Measurements from ENCODE around the gene DCAF11. TPM values are rescaled to one million over a fixed set of nuclear protein-coding genes. Genes with fewer than 3 reads are reported as not detected.

The DCAF11 gene
- total and polyA plus RNA-seq, 2 of the 8 experiments (the other 6 are each of a cell fraction or from before 2014, with no cell fraction given): 60.4 to 63.6 TPM

DNA sequence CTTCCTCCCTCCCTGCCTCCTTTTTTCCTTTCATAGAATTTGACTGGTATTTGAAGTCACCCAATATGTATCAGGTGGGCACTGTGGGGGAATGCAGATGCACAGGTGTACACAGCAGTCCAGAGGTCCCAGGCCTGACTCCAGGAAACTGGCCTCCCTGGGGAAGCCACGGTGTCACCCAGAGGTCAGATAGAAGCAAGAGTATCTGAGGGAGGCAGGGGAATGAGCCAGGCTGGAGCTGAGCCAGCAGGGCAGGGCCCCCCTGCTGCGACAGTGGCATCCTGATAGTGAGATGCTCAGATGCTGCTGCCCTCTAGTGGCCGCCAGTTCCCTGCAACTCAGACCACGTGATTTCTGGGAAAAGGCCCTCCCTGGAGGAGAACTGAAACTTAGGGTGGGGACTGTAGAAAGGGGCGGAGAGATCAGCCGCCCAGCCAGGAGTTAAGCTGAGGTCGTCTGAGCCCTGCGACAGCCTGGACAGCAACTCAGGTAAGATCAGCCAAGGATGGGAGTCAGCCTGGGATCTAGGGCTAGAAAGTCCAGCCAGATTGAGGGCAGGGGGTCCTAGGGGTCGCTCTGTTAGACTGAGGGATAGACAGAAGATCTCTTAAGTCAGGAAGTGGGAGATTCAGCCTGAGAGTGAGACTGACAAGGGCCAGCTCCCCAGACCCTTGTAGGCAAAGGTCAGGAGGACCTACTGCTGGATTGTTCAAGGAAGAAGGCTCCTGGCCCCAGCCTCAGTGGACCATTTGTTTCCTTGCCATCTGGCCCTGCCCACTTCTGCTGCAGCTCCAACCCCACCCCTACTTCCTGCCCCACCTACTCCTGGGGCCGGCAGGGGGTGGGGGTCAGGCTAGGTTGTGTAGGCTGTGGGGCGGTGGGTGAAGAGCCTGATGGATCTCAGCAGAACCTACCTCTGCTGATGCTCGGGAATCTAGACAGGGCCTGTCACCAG lies 46.5 kb downstream of the DCAF11 start, which contains the start of gene IRF9:
TSS of gene IRF9 (plus strand) at position 416 of the 955 bp plus-strand sequence. CDS start 880 bp downstream, outside the sequence.
- H4K91ac ChIP-seq (replicated peaks; ENCODE audit: insufficient read length, low read length): no peak within 1 kb of the TSS
- CTCF ChIA-PET (ENCODE audit: partially characterized antibody): interaction anchor here (0.7 to 3.3 kb wide), 40 partner anchors 8 to 129 kb away, joined by 3 to 26 read pairs (median 4); partner anchors contain the start of genes DCAF11, IPO4, NRL and PSME1
- TF ChIP-seq, protein P1, sequence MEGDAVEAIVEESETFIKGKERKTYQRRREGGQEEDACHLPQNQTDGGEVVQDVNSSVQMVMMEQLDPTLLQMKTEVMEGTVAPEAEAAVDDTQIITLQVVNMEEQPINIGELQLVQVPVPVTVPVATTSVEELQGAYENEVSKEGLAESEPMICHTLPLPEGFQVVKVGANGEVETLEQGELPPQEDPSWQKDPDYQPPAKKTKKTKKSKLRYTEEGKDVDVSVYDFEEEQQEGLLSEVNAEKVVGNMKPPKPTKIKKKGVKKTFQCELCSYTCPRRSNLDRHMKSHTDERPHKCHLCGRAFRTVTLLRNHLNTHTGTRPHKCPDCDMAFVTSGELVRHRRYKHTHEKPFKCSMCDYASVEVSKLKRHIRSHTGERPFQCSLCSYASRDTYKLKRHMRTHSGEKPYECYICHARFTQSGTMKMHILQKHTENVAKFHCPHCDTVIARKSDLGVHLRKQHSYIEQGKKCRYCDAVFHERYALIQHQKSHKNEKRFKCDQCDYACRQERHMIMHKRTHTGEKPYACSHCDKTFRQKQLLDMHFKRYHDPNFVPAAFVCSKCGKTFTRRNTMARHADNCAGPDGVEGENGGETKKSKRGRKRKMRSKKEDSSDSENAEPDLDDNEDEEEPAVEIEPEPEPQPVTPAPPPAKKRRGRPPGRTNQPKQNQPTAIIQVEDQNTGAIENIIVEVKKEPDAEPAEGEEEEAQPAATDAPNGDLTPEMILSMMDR (IDR thresholded peaks at IDR 0.05; ENCODE audit: control extremely low read depth in 1 of 3, insufficient read depth in 1 of 3, low read depth in 1 of 3, low read length in 3 of 3): peak; percentile 85 to 97 (median 95)
- TF ChIP-seq NRF1 (IDR thresholded peaks at IDR 0.05; ENCODE audit: low read depth, low read length) (no peak), SIN3A (conservative IDR thresholded peaks at IDR 0.05 in 1 of 2, IDR thresholded peaks at IDR 0.05 in 1 of 2; ENCODE audit: low read depth in 1 of 2, low read length in 2 of 2) (peak in 1 of 2 experiments; percentile 90; a peak in 2 of 4 replicates), SP4 (IDR thresholded peaks at IDR 0.05; ENCODE audit: low read length) (peak; percentile 67; the same call in 1 of the 2 replicates)
- TF ChIP-seq, protein P2, sequence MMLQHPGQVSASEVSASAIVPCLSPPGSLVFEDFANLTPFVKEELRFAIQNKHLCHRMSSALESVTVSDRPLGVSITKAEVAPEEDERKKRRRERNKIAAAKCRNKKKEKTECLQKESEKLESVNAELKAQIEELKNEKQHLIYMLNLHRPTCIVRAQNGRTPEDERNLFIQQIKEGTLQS (IDR thresholded peaks at IDR 0.05; ENCODE audit: insufficient read depth, low read depth, low read length): peak; percentile 91

More for the DNA sequence above, 46.5 kb downstream of the DCAF11 start, which contains the start of gene IRF9:
- H2AFZ ChIP-seq (ENCODE audit: low read length): no peak within 1 kb of the TSS
- DNase-seq (ENCODE audit: low read depth in 1 of 2, low spot score in 2 of 2) (peak; percentile 94 to 100), FAIRE-seq (peak; percentile 7)
- 0 out of 2 replicates have a peak within 1 kb of the TSS, but pooled peaks have one; percentile 3 for H4K8ac ChIP-seq (ENCODE audit: extremely low read depth, insufficient read depth, low read length)
- no peak within 1 kb of the TSS for H3K4ac ChIP-seq (replicated peaks; ENCODE audit: insufficient read length, low read depth, low read length)
- POLR2A ChIA-PET (ENCODE audit: partially characterized antibody): interaction anchor here (0.7 to 7.6 kb wide), 29 partner anchors 9 to 158 kb away, joined by 3 to 93 read pairs (median 5); partner anchors contain the start of genes CHMP4A, DCAF11, DHRS1 and EMC9
- peaks cover 16 to 41% (median 30%) of the 10 kb centered on the region in 4 experiments for H3K36me3 ChIP-seq (ENCODE audit: control insufficient read depth in 2 of 4, insufficient read depth in 4 of 4, low read length in 3 of 4)
- no peak within 1 kb of the TSS for H2BK120ac ChIP-seq (replicated peaks; ENCODE audit: low read depth, low read length)
- WGBS, 2 experiments (ENCODE audit: extremely low coverage in 1 of 2, insufficient coverage in 1 of 2, insufficient read length in 1 of 2, insufficient replicate concordance in 2 of 2, low coverage in 1 of 2, low lambda C conversion rate in 2 of 2, missing lambda C conversion rate in 1 of 2): 16% methylated on average over 12 of the region's 12 CpGs; no CpG with 5 or more reads in 1 of the 2 experiments
- H3K9me3 ChIP-seq (ENCODE audit: insufficient read depth in 2 of 2, low read depth in 1 of 2, low read length in 1 of 2): no peaks in the 10 kb centered on the region
- no peak within 1 kb of the TSS; a peak in 2 of 7 replicates for H3K9ac ChIP-seq (replicated peaks in 1 of 4; ENCODE audit: extremely low read depth in 1 of 4, low read depth in 3 of 4, low read length in 3 of 4)
- 0 out of 2 replicates have a peak within 1 kb of the TSS, but pooled peaks have one; percentile 23 for H2BK12ac ChIP-seq (ENCODE audit: low read depth, low read length)
- no peak within 1 kb of the TSS for H2BK20ac ChIP-seq (ENCODE audit: low read length)
- H3K56ac ChIP-seq (replicated peaks; ENCODE audit: insufficient read length, low read depth, low read length): no peak within 1 kb of the TSS
- no peak within 1 kb of the TSS for H3K23ac ChIP-seq (ENCODE audit: insufficient read length)
- peaks cover 0 to 10% (median 2%) of the 10 kb centered on the region in 4 experiments; a peak in 3 of 7 replicates for H3K4me1 ChIP-seq (replicated peaks in 1 of 4; ENCODE audit: control insufficient read depth in 3 of 4, insufficient read depth in 4 of 4, low read length in 3 of 4)
- H3K79me1 ChIP-seq (ENCODE audit: low read depth, low read length): no peaks in the 10 kb centered on the region
- no peak within 1 kb of the TSS; the same call in 1 of the 2 replicates for H3K18ac ChIP-seq (ENCODE audit: extremely low read depth, low read length)
- H2BK5ac ChIP-seq (ENCODE audit: low read depth, low read length): peak within 1 kb of the TSS; percentile 42; the same call in 1 of the 2 replicates
- peak within 1 kb of the TSS; percentile 55; the same call in 1 of the 2 replicates for H3K27ac ChIP-seq (ENCODE audit: low read depth, low read length)
- H3K4me3 ChIP-seq (ENCODE audit: extremely low read depth in 1 of 4, insufficient read depth in 2 of 4, low read depth in 3 of 4, low read length in 4 of 4): peak within 1 kb of the TSS; percentile 6 to 52 (median 20); a peak in 5 of 8 replicates
- H3K27me3 ChIP-seq (replicated peaks in 1 of 4; ENCODE audit: control insufficient read depth in 3 of 4, extremely low read depth in 1 of 4, insufficient read depth in 3 of 4, low read length in 3 of 4): no peaks in the 10 kb centered on the region
- H3K79me2 ChIP-seq (ENCODE audit: control insufficient read depth in 1 of 2, insufficient read depth in 2 of 2, low read length in 2 of 2): no peaks in the 10 kb centered on the region
- H3K4me2 ChIP-seq (ENCODE audit: insufficient read depth in 1 of 2, low read depth in 2 of 2, low read length in 2 of 2): peak within 1 kb of the TSS; percentile 28 to 80
- 0 out of 2 replicates have a peak within 1 kb of the TSS, but pooled peaks have one; percentile 3 for H2BK15ac ChIP-seq (ENCODE audit: low read length)
- no peak within 1 kb of the TSS for H2AK5ac ChIP-seq (ENCODE audit: low read depth, low read length)
- H3K23me2 ChIP-seq (ENCODE audit: low read depth, low read length): 0 out of 2 replicates have a peak, but pooled peaks cover 2% of the 10 kb centered on the region
- H4K5ac ChIP-seq (ENCODE audit: insufficient read length, low read depth, low read length): no peak within 1 kb of the TSS
- peaks cover 2 to 19% of the 10 kb centered on the region in 2 experiments for H4K20me1 ChIP-seq (replicated peaks in 1 of 2; ENCODE audit: control insufficient read depth in 1 of 2, insufficient read depth in 2 of 2, low read length in 2 of 2)
- H3K14ac ChIP-seq (ENCODE audit: insufficient read length): no peak within 1 kb of the TSS

Data from H1 (cell line).